H9 (cell line): Measurements from ENCODE around the gene SC5D. TPM values are rescaled to one million over a fixed set of nuclear protein-coding genes. Genes with fewer than 3 reads are reported as not detected.

ENCODE experiments used
- DNase-seq: peaks from one replicate; pipeline ENCODE4 v3.0.0-alpha.2; 2017
- H2AFZ ChIP-seq: one replicate; pipeline ENCODE4 v1.6.1; 2013; ENCODE audit warnings: mild to moderate bottlenecking, low read length, control low read depth, moderate library complexity
- H2AK5ac ChIP-seq: 2 replicates; pipeline ENCODE4 v1.6.1; 2013; ENCODE audit warnings: low read length, control low read depth, mixed read lengths; ENCODE audit not compliant: insufficient read length
- H2BK120ac ChIP-seq: one replicate; pipeline ENCODE4 v1.6.1; 2013; ENCODE audit warnings: low read depth, mild to moderate bottlenecking, low read length, control low read depth, inconsistent platforms; ENCODE audit not compliant: poor library complexity, severe bottlenecking
- H2BK12ac ChIP-seq: 2 replicates; pipeline ENCODE4 v1.6.1; 2013; ENCODE audit warnings: low read length, control low read depth, mixed read lengths, low read depth; ENCODE audit not compliant: insufficient read length
- H2BK15ac ChIP-seq: 2 replicates; pipeline ENCODE4 v1.6.1; 2013; ENCODE audit warnings: low read depth, low read length, control low read depth
- H2BK20ac ChIP-seq: one replicate; pipeline ENCODE4 v1.6.1; 2013; ENCODE audit warnings: low read depth, mild to moderate bottlenecking, low read length, control low read depth, inconsistent platforms; ENCODE audit not compliant: poor library complexity, severe bottlenecking
- H2BK5ac ChIP-seq: 2 replicates; pipeline ENCODE4 v1.6.1; 2013; ENCODE audit warnings: low read length, control low read depth, mixed read lengths; ENCODE audit not compliant: insufficient read length
- H3K14ac ChIP-seq: 2 replicates; pipeline ENCODE4 v1.6.1; 2013; ENCODE audit warnings: low read length, control low read depth; ENCODE audit not compliant: insufficient read depth
- H3K18ac ChIP-seq: 2 replicates; pipeline ENCODE4 v1.6.1; 2013; ENCODE audit warnings: low read depth, mild to moderate bottlenecking, mixed read lengths, low read length, control low read depth; ENCODE audit not compliant: insufficient read length
- H3K23ac ChIP-seq: 2 replicates; pipeline ENCODE4 v1.6.1; 2013; ENCODE audit warnings: low read length, control low read depth, mixed read lengths, low read depth; ENCODE audit not compliant: insufficient read length
- H3K23me2 ChIP-seq: 2 replicates; pipeline ENCODE4 v1.6.1; 2013; ENCODE audit warnings: low read depth, mild to moderate bottlenecking, mixed read lengths, low read length, control low read depth; ENCODE audit not compliant: insufficient read length, poor library complexity, severe bottlenecking
- H3K27ac ChIP-seq: 2 replicates; pipeline ENCODE4 v1.5.1; 2013; ENCODE audit warnings: low read length, control low read depth, mixed read lengths, low read depth; ENCODE audit not compliant: insufficient read length
- H3K27me3 ChIP-seq: 2 replicates; pipeline ENCODE4 v1.6.1; 2013; ENCODE audit warnings: low read length, control low read depth, inconsistent platforms; ENCODE audit not compliant: insufficient read depth
- H3K4ac ChIP-seq: 2 replicates; pipeline ENCODE4 v1.6.1; 2013; ENCODE audit warnings: low read depth, mild to moderate bottlenecking, control low read depth, inconsistent platforms, low read length, moderate library complexity
- H3K4me1 ChIP-seq: 2 replicates; pipeline ENCODE4 v1.6.1; 2013; ENCODE audit warnings: low read length, control low read depth, inconsistent platforms; ENCODE audit not compliant: insufficient read depth
- H3K4me2 ChIP-seq: 2 replicates; pipeline ENCODE4 v1.6.1; 2013; ENCODE audit warnings: low read length, control low read depth, mixed read lengths; ENCODE audit not compliant: insufficient read length, insufficient read depth
- H3K56ac ChIP-seq: 2 replicates; pipeline ENCODE4 v1.6.1; 2013; ENCODE audit warnings: low read depth, mild to moderate bottlenecking, mixed read lengths, low read length, control low read depth; ENCODE audit not compliant: insufficient read length
- H3K79me1 ChIP-seq: 2 replicates; pipeline ENCODE4 v1.6.1; 2013; ENCODE audit warnings: low read depth, mild to moderate bottlenecking, moderate library complexity, low read length, control low read depth, inconsistent platforms; ENCODE audit not compliant: insufficient read depth, poor library complexity, severe bottlenecking
- H3K79me2 ChIP-seq: 2 replicates; pipeline ENCODE4 v1.6.1; 2013; ENCODE audit warnings: low read length, control low read depth, inconsistent platforms; ENCODE audit not compliant: insufficient read depth
- H3K9ac ChIP-seq: 2 replicates; pipeline ENCODE4 v1.6.1; 2013; ENCODE audit warnings: low read length, control low read depth, mixed read lengths; ENCODE audit not compliant: insufficient read length; ENCODE audit errors: extremely low read depth
- H3K9me3 ChIP-seq: one replicate; pipeline ENCODE4 v1.6.1; 2013; ENCODE audit warnings: low read depth, low read length, inconsistent platforms; ENCODE audit not compliant: control insufficient read depth
- H3T11ph ChIP-seq: one replicate; pipeline ENCODE4 v1.6.1; 2013; ENCODE audit warnings: mild to moderate bottlenecking, low read length, control low read depth, inconsistent platforms
- H4K20me1 ChIP-seq: one replicate; pipeline ENCODE4 v1.6.1; 2013; ENCODE audit not compliant: control insufficient read depth, insufficient read length, insufficient read depth
- H4K5ac ChIP-seq: 2 replicates; pipeline ENCODE4 v1.6.1; 2013; ENCODE audit warnings: low read depth, mild to moderate bottlenecking, mixed read lengths, low read length, control low read depth; ENCODE audit not compliant: insufficient read length
- H4K8ac ChIP-seq: replicated peaks from 2 replicates; pipeline ENCODE4 v1.6.1; 2013; ENCODE audit warnings: low read length, control low read depth, mixed read lengths, low read depth; ENCODE audit not compliant: insufficient read length
- H4K91ac ChIP-seq: 2 replicates; pipeline ENCODE4 v1.6.1; 2013; ENCODE audit warnings: low read depth, mild to moderate bottlenecking, moderate library complexity, mixed read lengths, low read length, control low read depth; ENCODE audit not compliant: insufficient read length
- H3K27ac Mint-ChIP-seq, 3 experiments: 2 replicates in 2 of 3; 3 replicates in 1 of 3; pipeline ENCODE4 v1.8.0; 2020 to 2021; ENCODE audit warnings: mixed read lengths in 3 of 3, mild to moderate bottlenecking in 1 of 3, moderate library complexity in 1 of 3
- H3K27me3 Mint-ChIP-seq: 2 replicates; pipeline ENCODE4 v1.8.0; 2021; ENCODE audit warnings: low read depth, mild to moderate bottlenecking, moderate library complexity, mixed read lengths
- H3K36me3 Mint-ChIP-seq, 3 experiments: 2 replicates in 2 of 3; 3 replicates in 1 of 3; pipeline ENCODE4 v1.8.0; 2020 to 2021; ENCODE audit warnings: low read depth in 3 of 3, mixed read lengths in 3 of 3; ENCODE audit not compliant: insufficient read depth in 1 of 3
- H3K4me1 Mint-ChIP-seq, 2 experiments: 2 replicates each; pipeline ENCODE4 v1.8.0; 2020; ENCODE audit warnings: mixed read lengths in 2 of 2
- H3K4me3 Mint-ChIP-seq, 2 experiments: 2 replicates in 1 of 2; 3 replicates in 1 of 2; pipeline ENCODE4 v1.8.0; 2020 to 2021; ENCODE audit warnings: mild to moderate bottlenecking in 2 of 2, mixed read lengths in 2 of 2, moderate library complexity in 1 of 2
- H3K9me3 Mint-ChIP-seq, 2 experiments: 2 replicates in 1 of 2; 3 replicates in 1 of 2; pipeline ENCODE4 v1.8.0; 2020; ENCODE audit warnings: mild to moderate bottlenecking in 2 of 2, mixed read lengths in 2 of 2, moderate library complexity in 1 of 2
- CTCF ChIP-seq: fragments of 200-600 bp; sonication (generic); conservative IDR thresholded peaks from 3 replicates; pipeline ENCODE4 v1.8.0; 2021; ENCODE audit warnings: antibody characterized with exemption, mild to moderate bottlenecking
- WGBS: extraction: QIAGEN DNeasy Blood & Tissue Kit; methylation state at CpG from one replicate; pipeline ENCODE4 v1.1.7; 2013; ENCODE audit warnings: missing lambda C conversion rate, low lambda C conversion rate, mixed read lengths; ENCODE audit not compliant: insufficient read length; ENCODE audit errors: extremely low coverage; 5-methylcytosine and 5-hydroxymethylcytosine counted together
- total RNA-seq: library from RNA; stranded (reverse); gene quantifications from 2 replicates; pipeline ENCODE4 v1.2.1, GENCODE V29; 2021

Gene SC5D
- total RNA-seq, 1 experiment from 2014 or later, result 92.0 TPM

GRCh38 chr11:121244884-121245283, 47.7 kb upstream of the SC5D start:
- no peak overlapping the region for H2AFZ ChIP-seq
- H3K14ac ChIP-seq, result no peak overlapping the region
- no peak overlapping the region for H3K4me2 ChIP-seq
- no peak overlapping the region for H3K9ac ChIP-seq
- no peak overlapping the region for H4K91ac ChIP-seq
- H3K9me3 Mint-ChIP-seq, result peaks cover 0 to 8% of the 10 kb centered on the region in 2 experiments; a peak in 4 of 5 replicates
- no peak overlapping the region; a peak in 1 of 7 replicates for H3K27ac Mint-ChIP-seq
- peaks cover 43 to 45% of the 10 kb centered on the region in 2 experiments for H3K4me1 Mint-ChIP-seq
- H3K27me3 ChIP-seq, result no peaks in the 10 kb centered on the region
- H3K18ac ChIP-seq, result no peak overlapping the region
- H3K23me2 ChIP-seq, result no peaks in the 10 kb centered on the region
- no peak overlapping the region for H3K56ac ChIP-seq
- no peak overlapping the region for H3K4ac ChIP-seq
- no peak overlapping the region for H2BK15ac ChIP-seq
- TF ChIP-seq CTCF, result no peak
- H3T11ph ChIP-seq, result no peak overlapping the region
- no peak overlapping the region for H3K23ac ChIP-seq
- H2BK5ac ChIP-seq, result no peak overlapping the region
- H2AK5ac ChIP-seq, result no peak overlapping the region
- H3K4me3 Mint-ChIP-seq, result no peak overlapping the region
- no peak overlapping the region for H3K27ac ChIP-seq
- H3K79me2 ChIP-seq, result no peaks in the 10 kb centered on the region
- H2BK120ac ChIP-seq, result no peak overlapping the region
- H3K79me1 ChIP-seq, result no peaks in the 10 kb centered on the region
- no peak overlapping the region for H4K5ac ChIP-seq
- H2BK20ac ChIP-seq, result no peak overlapping the region
- WGBS, result no CpG with 5 or more reads among the region's 10 CpGs
- H3K9me3 ChIP-seq, result no peaks in the 10 kb centered on the region
- no peaks in the 10 kb centered on the region for H3K27me3 Mint-ChIP-seq
- H2BK12ac ChIP-seq, result no peak overlapping the region
- H4K8ac ChIP-seq, result no peak overlapping the region
- H3K36me3 Mint-ChIP-seq, result peaks cover 0 to 9% (median 6%) of the 10 kb centered on the region in 3 experiments; a peak in 5 of 7 replicates
- no peak for DNase-seq
- H4K20me1 ChIP-seq, result no peaks in the 10 kb centered on the region
- H3K4me1 ChIP-seq, result no peaks in the 10 kb centered on the region
